ENCODE data around the gene SMG6.

The SMG6 gene

DNA sequence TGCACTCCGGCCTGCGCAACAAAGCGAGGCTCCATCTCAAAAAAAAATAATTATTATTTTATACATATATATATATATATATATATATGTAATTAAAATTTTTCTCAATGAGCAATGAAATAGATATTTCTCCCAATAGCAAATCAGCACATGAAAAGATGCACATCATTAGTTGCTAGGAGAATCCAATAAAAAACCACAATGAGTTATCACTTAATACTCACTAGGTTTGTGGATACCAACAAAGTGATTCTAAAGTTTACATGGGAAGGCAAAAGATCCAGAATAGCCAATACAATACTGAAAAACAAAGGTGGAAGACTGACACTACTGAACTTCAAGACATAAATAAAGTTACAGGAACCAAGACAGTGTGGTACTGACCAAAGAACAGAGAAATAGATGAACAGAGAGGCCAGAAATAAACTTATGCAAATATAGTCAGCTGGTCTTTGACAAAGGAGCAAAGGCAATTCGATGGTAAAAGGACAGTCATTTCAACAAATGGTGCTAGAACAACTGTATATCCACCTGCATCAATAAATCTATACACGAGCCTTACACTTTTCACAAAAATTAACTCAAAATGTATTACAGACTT, 13.6 kb downstream of the SMG6 start:
- no peaks in the 10 kb centered on the region for H3K9me3 ChIP-seq (ENCODE audit: insufficient read depth, low read length)
- H3K4me1 ChIP-seq (ENCODE audit: low read length), result no peaks in the 10 kb centered on the region
- H3K27me3 ChIP-seq (ENCODE audit: low read depth, low read length), result no peaks in the 10 kb centered on the region
- TF ChIP-seq CTCF (IDR thresholded peaks at IDR 0.05; ENCODE audit: low read depth, low read length) (no peak), EZH2phosphoT487 (IDR thresholded peaks at IDR 0.05; ENCODE audit: low read depth) (no peak)
- no peaks in the 10 kb centered on the region for H4K20me1 ChIP-seq (ENCODE audit: insufficient read depth, low read length)
- H3K9ac ChIP-seq (ENCODE audit: low read length), result no peak overlapping the region
- H3K36me3 ChIP-seq (replicated peaks; ENCODE audit: low read depth, low read length), result no peaks in the 10 kb centered on the region
- no peak overlapping the region for H3K4me2 ChIP-seq (ENCODE audit: low read length)
- H3K79me2 ChIP-seq (ENCODE audit: low read length), result no peaks in the 10 kb centered on the region
- no peak overlapping the region for H3K4me3 ChIP-seq (ENCODE audit: low read length)
- H3K27ac ChIP-seq (ENCODE audit: low read length), result no peak overlapping the region
- no peak overlapping the region for H2AFZ ChIP-seq (ENCODE audit: low read depth, low read length)

DNA sequence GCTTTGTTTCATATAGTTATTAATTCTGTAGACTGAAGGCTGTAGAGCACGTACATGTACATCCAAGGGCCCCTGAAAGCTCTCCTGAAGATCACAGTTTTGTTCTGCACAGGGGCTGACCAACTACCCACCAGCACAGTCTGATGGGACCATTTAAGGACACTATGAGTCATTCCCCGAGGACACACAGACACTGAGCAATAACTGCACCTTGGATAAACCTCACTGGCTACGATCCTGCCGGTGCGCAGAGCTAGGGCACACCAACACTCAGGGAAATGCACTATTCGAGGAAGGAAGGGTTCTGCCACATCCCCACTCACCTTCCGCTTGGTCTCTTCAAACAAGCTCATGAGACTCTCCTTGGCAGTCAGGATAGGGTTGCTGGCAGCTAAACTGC, 20.3 kb downstream of the SMG6 start:
- Histone ChIP-seq H3K9ac (ENCODE audit: low read length) (no peak overlapping the region), H3K36me3 (replicated peaks; ENCODE audit: low read depth, low read length) (peaks cover 2% of the 10 kb centered on the region), H3K27me3 (ENCODE audit: low read depth, low read length) (no peaks in the 10 kb centered on the region), H3K4me1 (ENCODE audit: low read length) (no peaks in the 10 kb centered on the region), H3K27ac (ENCODE audit: low read length) (no peak overlapping the region), H3K79me2 (ENCODE audit: low read length) (no peaks in the 10 kb centered on the region), H2AFZ (ENCODE audit: low read depth, low read length) (no peak overlapping the region), H3K4me2 (ENCODE audit: low read length) (no peak overlapping the region), H3K4me3 (ENCODE audit: low read length) (no peak overlapping the region), H4K20me1 (ENCODE audit: insufficient read depth, low read length) (no peaks in the 10 kb centered on the region), H3K9me3 (ENCODE audit: insufficient read depth, low read length) (no peaks in the 10 kb centered on the region)
- TF ChIP-seq EZH2phosphoT487 (IDR thresholded peaks at IDR 0.05; ENCODE audit: low read depth) (no peak), CTCF (IDR thresholded peaks at IDR 0.05; ENCODE audit: low read depth, low read length) (no peak)

GRCh38 chr17:2282297-2282873, 21.2 kb downstream of the SMG6 start:
- H3K27me3 ChIP-seq (ENCODE audit: low read depth, low read length), result no peaks in the 10 kb centered on the region
- no peaks in the 10 kb centered on the region for H4K20me1 ChIP-seq (ENCODE audit: insufficient read depth, low read length)
- peaks cover 2% of the 10 kb centered on the region for H3K36me3 ChIP-seq (replicated peaks; ENCODE audit: low read depth, low read length)
- no peak overlapping the region for H3K4me3 ChIP-seq (ENCODE audit: low read length)
- no peak overlapping the region for H2AFZ ChIP-seq (ENCODE audit: low read depth, low read length)
- no peak overlapping the region for H3K4me2 ChIP-seq (ENCODE audit: low read length)
- no peak overlapping the region for H3K27ac ChIP-seq (ENCODE audit: low read length)
- TF ChIP-seq EZH2phosphoT487 (IDR thresholded peaks at IDR 0.05; ENCODE audit: low read depth) (no peak), CTCF (IDR thresholded peaks at IDR 0.05; ENCODE audit: low read depth, low read length) (peak; percentile 45)
- no peak overlapping the region for H3K9ac ChIP-seq (ENCODE audit: low read length)
- no peaks in the 10 kb centered on the region for H3K79me2 ChIP-seq (ENCODE audit: low read length)
- no peaks in the 10 kb centered on the region for H3K9me3 ChIP-seq (ENCODE audit: insufficient read depth, low read length)
- H3K4me1 ChIP-seq (ENCODE audit: low read length), result no peaks in the 10 kb centered on the region

DNA sequence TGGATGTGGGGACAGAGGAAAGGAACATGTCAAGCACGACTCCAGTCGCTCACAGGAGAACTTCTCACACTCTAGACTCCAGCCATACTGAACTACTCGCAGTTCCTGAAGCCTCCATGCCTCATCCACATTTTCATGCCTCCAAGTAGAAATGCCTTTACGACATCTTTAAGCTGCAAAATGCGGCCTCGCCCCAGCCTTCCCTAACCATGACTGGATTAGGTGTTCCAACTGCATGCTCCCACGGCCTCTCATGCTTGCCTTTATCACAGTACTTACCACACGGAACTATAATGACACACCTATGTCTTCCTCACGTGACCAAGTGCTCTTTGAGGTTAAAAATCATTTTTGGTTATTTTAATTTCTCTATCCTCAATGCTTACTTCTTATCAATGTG, 23.9 kb downstream of the SMG6 start:
- Histone ChIP-seq H3K4me3 (ENCODE audit: low read length) (no peak overlapping the region), H3K27me3 (ENCODE audit: low read depth, low read length) (no peaks in the 10 kb centered on the region), H3K9me3 (ENCODE audit: insufficient read depth, low read length) (no peaks in the 10 kb centered on the region), H4K20me1 (ENCODE audit: insufficient read depth, low read length) (no peaks in the 10 kb centered on the region), H3K79me2 (ENCODE audit: low read length) (no peaks in the 10 kb centered on the region), H3K4me2 (ENCODE audit: low read length) (no peak overlapping the region), H3K27ac (ENCODE audit: low read length) (no peak overlapping the region), H2AFZ (ENCODE audit: low read depth, low read length) (no peak overlapping the region), H3K36me3 (replicated peaks; ENCODE audit: low read depth, low read length) (peaks cover 2% of the 10 kb centered on the region), H3K4me1 (ENCODE audit: low read length) (no peaks in the 10 kb centered on the region), H3K9ac (ENCODE audit: low read length) (no peak overlapping the region)
- TF ChIP-seq EZH2phosphoT487 (IDR thresholded peaks at IDR 0.05; ENCODE audit: low read depth) (no peak), CTCF (IDR thresholded peaks at IDR 0.05; ENCODE audit: low read depth, low read length) (no peak)
